Upper lobe of left lung (tissue), 6 donors: ENCODE results near the gene MICAL3. TPM values are rescaled to one million over a fixed set of nuclear protein-coding genes. Genes with fewer than 3 reads are reported as not detected.

ENCODE experiments used
- ATAC-seq, 2 donors: fragments of 200-7000 bp; cut with Tn5 transposase; one replicate each; pipeline ENCODE4 v1.9.1; 2022; ENCODE audit warnings: mild to moderate bottlenecking in 2 of 2, moderate library complexity in 2 of 2; ENCODE audit not compliant: low FRiP score in 2 of 2
- DNase-seq, 2 donors: peaks; one replicate each; pipeline ENCODE4 v3.0.0-alpha.2; 2019 to 2020
- H3K27ac ChIP-seq, 4 donors: fragments of 200-600 bp; sonication (generic); one replicate each; pipeline ENCODE4 v1.5.1; 2016 to 2019
- H3K27me3 ChIP-seq, 4 donors: fragments of 200-600 bp; sonication (generic); one replicate each; pipeline ENCODE4 v1.5.1; 2017 to 2019
- H3K36me3 ChIP-seq, 4 donors: fragments of 200-600 bp; sonication (generic); one replicate each; pipeline ENCODE4 v1.5.1; 2016 to 2019
- H3K4me1 ChIP-seq, 4 donors: fragments of 200-600 bp; sonication (generic); one replicate each; pipeline ENCODE4 v1.5.1; 2018 to 2019
- H3K4me3 ChIP-seq, 4 donors: fragments of 200-600 bp; sonication (generic); one replicate each; pipeline ENCODE4 v1.5.1; 2017 to 2019; ENCODE audit warnings: mild to moderate bottlenecking in 2 of 4, moderate library complexity in 1 of 4
- H3K9me3 ChIP-seq, 4 donors: fragments of 200-600 bp; sonication (generic); one replicate each; pipeline ENCODE4 v1.5.1; 2018 to 2019
- EP300 ChIP-seq, 4 donors: sonication (generic); formaldehyde crosslinking; IDR thresholded peaks; one replicate each; pipeline ENCODE4 v1.5.1; 2017; ENCODE audit warnings: antibody characterized with exemption in 4 of 4, control low read depth in 2 of 4
- POLR2A ChIP-seq, 4 donors: fragments of 450-650 bp; IDR thresholded peaks; one replicate each; pipeline ENCODE4 v1.5.1; 2016 to 2017; ENCODE audit warnings: antibody characterized with exemption in 4 of 4, mild to moderate bottlenecking in 2 of 4
- POLR2AphosphoS5 ChIP-seq, 2 donors: sonication (generic); formaldehyde crosslinking; IDR thresholded peaks; one replicate each; pipeline ENCODE4 v1.5.1; 2017; ENCODE audit warnings: antibody characterized with exemption in 2 of 2
- WGBS, 2 donors: methylation state at CpG; one replicate each; pipeline ENCODE4 v1.1.5; 2017 to 2018; 5-methylcytosine and 5-hydroxymethylcytosine counted together
- total RNA-seq, 6 donors: library from RNA; depleted of rRNA in 4 of 6; stranded (reverse); fragments of >200 nt in 4 of 6; gene quantifications; one replicate each; pipeline versions ENCODE4 v1.1.0 to v1.2.1, GENCODE V29; 2016 to 2021
- TF ChIP-seq, protein P1 (sequence below), 6 experiments: fragments of 450-650 bp in 4 of 6; fragments of 200-600 bp in 2 of 6; sonication (generic) in 2 of 6; IDR thresholded peaks; one replicate each; pipeline ENCODE4 v1.5.1; 2016 to 2019; ENCODE audit warnings: antibody characterized with exemption in 6 of 6
- donor health status: DM: no; HTN: no; CAD: no; lungs with moderate emphysema.
- donor health status: DM: no; HTN: yes; CAD: no; lungs with severe emphysema.

The MICAL3 gene
- total RNA-seq, 6 donors from 2014 or later, result 6.4 to 39.8 (median 23.4) TPM

DNA sequence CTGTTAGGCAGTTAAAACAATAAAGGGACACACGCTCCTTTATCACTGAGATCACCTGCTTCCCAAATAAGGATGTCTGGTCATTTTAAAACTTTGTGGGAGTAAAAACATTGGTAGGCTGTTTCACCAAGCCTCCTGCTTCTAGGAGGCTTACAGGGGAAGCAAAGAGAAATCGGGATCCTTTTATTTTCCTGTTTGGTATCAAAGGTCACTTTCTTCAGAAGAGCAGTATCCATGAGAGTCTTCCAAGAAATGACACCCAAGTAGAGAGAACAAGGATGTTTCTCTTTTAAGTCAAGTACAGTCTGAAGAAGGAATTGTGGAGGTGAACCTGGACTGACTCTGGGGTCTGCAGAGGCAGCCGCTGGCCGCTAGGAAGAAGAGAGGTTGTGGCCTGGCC, 213.2 kb downstream of the MICAL3 start:
- WGBS, 2 donors, result 86 to 94% methylated on average over 4 of the region's 4 CpGs
- Histone ChIP-seq H3K27me3 (no peaks in the 10 kb centered on the region), H3K4me3 (no peak overlapping the region), H3K36me3 (peaks cover 0 to 65% (median 11%) of the 10 kb centered on the region in 4 donors), H3K4me1 (peaks cover 0 to 10% (median 1%) of the 10 kb centered on the region in 4 donors), H3K9me3 (no peaks in the 10 kb centered on the region), H3K27ac (no peak overlapping the region)
- DNase-seq (no peak), ATAC-seq (no peak)
- TF ChIP-seq POLR2A (IDR thresholded peaks at IDR 0.05), result no peak
- TF ChIP-seq POLR2AphosphoS5 (IDR thresholded peaks at IDR 0.05), result no peak
- TF ChIP-seq, protein P1, sequence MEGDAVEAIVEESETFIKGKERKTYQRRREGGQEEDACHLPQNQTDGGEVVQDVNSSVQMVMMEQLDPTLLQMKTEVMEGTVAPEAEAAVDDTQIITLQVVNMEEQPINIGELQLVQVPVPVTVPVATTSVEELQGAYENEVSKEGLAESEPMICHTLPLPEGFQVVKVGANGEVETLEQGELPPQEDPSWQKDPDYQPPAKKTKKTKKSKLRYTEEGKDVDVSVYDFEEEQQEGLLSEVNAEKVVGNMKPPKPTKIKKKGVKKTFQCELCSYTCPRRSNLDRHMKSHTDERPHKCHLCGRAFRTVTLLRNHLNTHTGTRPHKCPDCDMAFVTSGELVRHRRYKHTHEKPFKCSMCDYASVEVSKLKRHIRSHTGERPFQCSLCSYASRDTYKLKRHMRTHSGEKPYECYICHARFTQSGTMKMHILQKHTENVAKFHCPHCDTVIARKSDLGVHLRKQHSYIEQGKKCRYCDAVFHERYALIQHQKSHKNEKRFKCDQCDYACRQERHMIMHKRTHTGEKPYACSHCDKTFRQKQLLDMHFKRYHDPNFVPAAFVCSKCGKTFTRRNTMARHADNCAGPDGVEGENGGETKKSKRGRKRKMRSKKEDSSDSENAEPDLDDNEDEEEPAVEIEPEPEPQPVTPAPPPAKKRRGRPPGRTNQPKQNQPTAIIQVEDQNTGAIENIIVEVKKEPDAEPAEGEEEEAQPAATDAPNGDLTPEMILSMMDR (IDR thresholded peaks at IDR 0.05), result no peak
- TF ChIP-seq EP300 (IDR thresholded peaks at IDR 0.05), result no peak

DNA sequence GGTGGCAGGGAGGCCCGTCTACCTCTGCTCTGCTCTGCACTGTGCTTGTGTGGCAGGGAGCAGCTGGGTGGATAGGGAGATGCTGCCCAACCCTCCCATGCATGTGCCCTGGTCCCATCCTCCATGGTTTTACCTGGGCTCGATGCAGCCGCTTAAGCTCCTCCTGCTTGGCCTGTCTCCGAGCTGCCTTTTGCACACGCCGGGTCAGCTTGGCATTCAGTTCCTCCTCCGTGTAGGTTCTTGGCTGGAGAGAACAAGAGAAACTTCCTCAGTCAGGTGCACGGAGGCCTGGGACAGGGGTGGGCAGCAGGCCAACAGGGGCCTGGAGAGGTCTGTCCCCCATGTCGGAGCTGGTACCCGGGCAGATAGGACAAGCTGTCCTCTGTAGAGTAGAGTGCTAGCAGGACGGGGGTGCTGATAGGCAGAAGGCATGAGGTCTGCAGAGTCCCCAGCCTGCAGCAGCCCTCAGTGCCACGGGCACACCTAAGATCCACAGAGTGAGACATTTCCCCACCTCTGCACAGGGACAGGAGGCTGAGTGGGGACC, 213.7 kb downstream of the MICAL3 start:
- 85 to 86% methylated on average over 4 to 12 of the region's 12 CpGs for WGBS, 2 donors
- Histone ChIP-seq H3K4me3 (no peak overlapping the region), H3K27me3 (no peaks in the 10 kb centered on the region), H3K4me1 (peaks cover 0 to 10% (median 2%) of the 10 kb centered on the region in 4 donors), H3K27ac (no peak overlapping the region), H3K9me3 (no peaks in the 10 kb centered on the region), H3K36me3 (peaks cover 0 to 61% (median 9%) of the 10 kb centered on the region in 4 donors)
- no peak for DNase-seq
- TF ChIP-seq POLR2A (IDR thresholded peaks at IDR 0.05), result no peak
- no peak for TF ChIP-seq POLR2AphosphoS5 (IDR thresholded peaks at IDR 0.05)
- TF ChIP-seq EP300 (IDR thresholded peaks at IDR 0.05), result no peak
- TF ChIP-seq, protein P1 (IDR thresholded peaks at IDR 0.05), result no peak
- no peak for ATAC-seq

DNA sequence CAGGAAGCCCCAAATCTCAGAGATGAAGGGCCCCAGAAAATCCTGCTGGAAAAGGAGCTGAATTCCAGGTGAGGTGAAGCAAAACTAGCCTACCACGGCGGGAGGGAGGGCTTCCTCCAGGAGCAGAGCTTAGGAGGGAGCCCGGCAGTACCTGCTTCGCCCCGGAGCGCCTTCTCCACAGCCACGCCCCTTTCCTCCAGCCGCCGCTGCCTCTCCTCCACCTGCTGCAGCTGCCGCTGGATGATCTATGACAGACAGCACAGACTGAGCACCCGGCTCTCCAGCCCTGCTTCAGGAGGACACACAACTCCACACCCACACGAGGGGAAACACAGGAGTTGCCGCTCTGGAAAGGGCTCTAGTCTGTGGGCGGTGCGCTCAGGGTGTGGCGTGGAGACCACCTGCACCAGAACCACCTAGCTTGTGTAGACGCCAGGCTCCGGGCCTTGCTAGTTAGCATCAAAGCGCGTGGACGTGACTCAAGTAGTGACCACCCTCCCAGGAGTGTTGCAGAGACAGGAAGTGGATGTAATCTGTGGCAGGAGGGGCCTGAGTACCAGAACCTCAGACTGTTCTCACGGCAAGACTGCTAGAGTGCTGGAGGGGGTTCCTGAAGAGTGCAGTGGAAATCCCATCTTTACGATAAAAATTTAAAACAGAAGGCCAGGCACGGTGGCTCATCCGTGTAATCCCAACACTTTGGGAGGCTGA, 215.5 kb downstream of the MICAL3 start:
- 73 to 80% methylated on average over 17 to 25 of the region's 25 CpGs for WGBS, 2 donors
- Histone ChIP-seq H3K4me3 (no peak overlapping the region), H3K9me3 (no peaks in the 10 kb centered on the region), H3K27ac (peak overlapping the region in 2 of 4 donors; percentile 35 to 62), H3K27me3 (no peaks in the 10 kb centered on the region), H3K4me1 (peaks cover 0 to 10% (median 2%) of the 10 kb centered on the region in 4 donors), H3K36me3 (peaks cover 0 to 51% (median 13%) of the 10 kb centered on the region in 4 donors)
- TF ChIP-seq POLR2A (IDR thresholded peaks at IDR 0.05) (no peak), EP300 (IDR thresholded peaks at IDR 0.05) (no peak), POLR2AphosphoS5 (IDR thresholded peaks at IDR 0.05) (no peak)
- TF ChIP-seq, protein P1 (IDR thresholded peaks at IDR 0.05), result no peak
- ATAC-seq (no peak), DNase-seq (no peak)

DNA sequence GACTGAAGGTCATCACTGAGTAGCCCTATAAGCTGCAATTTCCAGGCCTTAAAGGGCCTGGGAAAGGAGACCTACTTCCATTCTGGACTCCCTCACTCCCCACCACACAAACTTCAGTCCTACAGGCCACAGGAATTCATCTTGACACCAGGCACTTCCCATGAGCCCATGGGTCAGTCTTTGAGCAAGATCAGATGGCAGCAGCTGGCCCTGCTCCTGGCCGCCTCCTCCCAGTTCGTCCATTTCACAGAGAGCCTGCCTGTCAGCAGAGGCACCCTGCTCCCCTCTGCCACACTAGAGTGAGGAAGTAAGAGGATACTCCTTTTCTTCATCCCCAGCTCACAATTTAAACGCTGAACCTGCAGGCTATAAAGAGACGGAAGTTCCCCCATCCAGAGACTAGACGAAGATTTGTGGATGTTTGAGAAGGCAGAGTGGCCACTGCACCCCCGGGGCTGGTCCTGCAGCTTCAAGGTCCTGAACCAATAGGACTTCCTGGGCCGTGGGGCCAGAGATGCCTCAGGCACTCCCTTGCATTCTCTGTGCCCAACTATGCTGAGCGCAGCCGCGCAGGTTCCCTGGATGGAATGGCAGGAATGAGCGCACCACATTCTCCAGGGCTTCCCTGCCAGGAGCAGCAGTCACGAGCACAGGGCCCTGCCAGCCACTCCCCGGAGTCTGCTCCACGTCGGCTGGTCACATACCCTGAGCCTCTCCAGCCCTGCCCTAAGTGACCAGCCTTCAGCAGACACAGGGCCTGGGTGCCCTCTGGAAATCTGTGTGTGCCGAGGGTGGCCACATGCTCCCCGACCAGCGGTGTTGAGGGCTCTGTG, 216.6 kb downstream of the MICAL3 start:
- H3K27me3 ChIP-seq, result no peaks in the 10 kb centered on the region
- H3K9me3 ChIP-seq, result no peaks in the 10 kb centered on the region
- TF ChIP-seq POLR2AphosphoS5 (IDR thresholded peaks at IDR 0.05) (peak in 1 of 2 donors; percentile 40), EP300 (IDR thresholded peaks at IDR 0.05) (no peak)
- H3K4me1 ChIP-seq, result peaks cover 0 to 10% (median 2%) of the 10 kb centered on the region in 4 donors
- ATAC-seq (peak; percentile 48 to 74), DNase-seq (no peak)
- peaks cover 0 to 50% (median 13%) of the 10 kb centered on the region in 4 donors for H3K36me3 ChIP-seq
- 63 to 75% methylated on average over 5 to 15 of the region's 18 CpGs for WGBS, 2 donors
- H3K27ac ChIP-seq, result peak overlapping the region in 3 of 4 donors; percentile 35 to 62 (median 58)
- H3K4me3 ChIP-seq, result no peak overlapping the region

DNA sequence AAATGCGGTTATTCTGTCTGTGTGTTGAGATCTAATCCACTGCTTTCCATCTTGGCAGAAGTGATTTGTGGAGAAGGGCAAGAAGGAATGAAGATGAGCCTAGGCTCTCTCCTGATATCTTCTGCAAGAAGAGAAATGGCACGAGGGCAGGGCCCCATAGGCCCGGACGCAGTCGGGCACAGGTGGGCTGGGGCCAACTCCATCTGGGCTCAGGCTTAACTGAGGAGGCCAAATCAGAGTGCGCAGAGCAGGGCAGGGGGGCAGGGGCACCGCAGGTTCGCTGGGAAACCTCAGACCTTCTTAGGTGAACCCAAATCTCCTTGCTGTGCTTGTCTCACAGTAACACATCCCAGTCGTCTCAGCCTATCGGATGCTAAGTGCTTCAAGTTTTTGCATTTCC, 217.3 kb downstream of the MICAL3 start:
- Histone ChIP-seq H3K27me3 (no peaks in the 10 kb centered on the region), H3K4me3 (no peak overlapping the region), H3K4me1 (peaks cover 0 to 10% (median 2%) of the 10 kb centered on the region in 4 donors), H3K27ac (peak overlapping the region in 2 of 4 donors; percentile 17 to 62), H3K36me3 (peaks cover 0 to 48% (median 13%) of the 10 kb centered on the region in 4 donors), H3K9me3 (no peaks in the 10 kb centered on the region)
- DNase-seq (no peak), ATAC-seq (no peak)
- WGBS, 2 donors, result 97 to 98% methylated on average over 10 of the region's 10 CpGs
- TF ChIP-seq POLR2A (IDR thresholded peaks at IDR 0.05), result no peak
- TF ChIP-seq, protein P1 (IDR thresholded peaks at IDR 0.05), result no peak
- no peak for TF ChIP-seq POLR2AphosphoS5 (IDR thresholded peaks at IDR 0.05)
- no peak for TF ChIP-seq EP300 (IDR thresholded peaks at IDR 0.05)
